Measurements from ENCODE around the gene KLF5.

The KLF5 gene

GRCh38 chr13:73058736-73059459, at the start of gene KLF5:
Gene KLF5, plus strand, starts transcription at chr13:73059005. Its CDS starts 323 bp downstream, at chr13:73059328.
- peak; percentile 54 for DNase-seq (ENCODE audit: extremely low read depth, low read depth)
- no peak for TF ChIP-seq CTCF (IDR thresholded peaks at IDR 0.05; ENCODE audit: low read depth, low read length, missing control alignments)
- H3K4me3 ChIP-seq (replicated peaks; ENCODE audit: low read depth, low read length), result peak within 1 kb of the TSS; percentile 67

GRCh38 chr13:73011751-73012150, 47.1 kb upstream of the KLF5 start:
- TF ChIP-seq CTCF (IDR thresholded peaks at IDR 0.05; ENCODE audit: low read depth, low read length, missing control alignments), result no peak
- no peak for DNase-seq (ENCODE audit: extremely low read depth, low read depth)

GRCh38 chr13:73015805-73016204, 43.0 kb upstream of the KLF5 start:
- no peak for TF ChIP-seq CTCF (IDR thresholded peaks at IDR 0.05; ENCODE audit: low read depth, low read length, missing control alignments)

More at GRCh38 chr13:73011751-73012150, 47.1 kb upstream of the KLF5 start:
- H3K4me3 ChIP-seq (replicated peaks; ENCODE audit: low read depth, low read length), result no peak overlapping the region

GRCh38 chr13:73018336-73018735, 40.5 kb upstream of the KLF5 start:
- DNase-seq (ENCODE audit: extremely low read depth, low read depth), result no peak
- H3K4me3 ChIP-seq (replicated peaks; ENCODE audit: low read depth, low read length), result no peak overlapping the region
- TF ChIP-seq CTCF (IDR thresholded peaks at IDR 0.05; ENCODE audit: low read depth, low read length, missing control alignments), result no peak

More at GRCh38 chr13:73015805-73016204, 43.0 kb upstream of the KLF5 start:
- H3K4me3 ChIP-seq (replicated peaks; ENCODE audit: low read depth, low read length), result no peak overlapping the region
- no peak for DNase-seq (ENCODE audit: extremely low read depth, low read depth)

GRCh38 chr13:73025217-73026012, 33.4 kb upstream of the KLF5 start:
- DNase-seq (ENCODE audit: extremely low read depth, low read depth), result no peak
- TF ChIP-seq CTCF (IDR thresholded peaks at IDR 0.05; ENCODE audit: low read depth, low read length, missing control alignments), result no peak
- no peak overlapping the region for H3K4me3 ChIP-seq (replicated peaks; ENCODE audit: low read depth, low read length)

GRCh38 chr13:73034901-73035300, 23.9 kb upstream of the KLF5 start:
- H3K4me3 ChIP-seq (replicated peaks; ENCODE audit: low read depth, low read length), result no peak overlapping the region
- no peak for TF ChIP-seq CTCF (IDR thresholded peaks at IDR 0.05; ENCODE audit: low read depth, low read length, missing control alignments)
- no peak for DNase-seq (ENCODE audit: extremely low read depth, low read depth)

All from HFF-Myc (cell line).